ENCODE measurements around the gene CD47. TPM values are rescaled to one million over a fixed set of nuclear protein-coding genes. Genes with fewer than 3 reads are reported as not detected.

Gene CD47
- total RNA-seq, 1 donor from 2014 or later = 60.0 TPM

GRCh38 chr3:108022256-108023150 lies 68.3 kb downstream of the CD47 start:
- DNase-seq (ENCODE audit: low read depth) (no peak), FAIRE-seq (peak; percentile 72)
- TF ChIP-seq, protein P1, sequence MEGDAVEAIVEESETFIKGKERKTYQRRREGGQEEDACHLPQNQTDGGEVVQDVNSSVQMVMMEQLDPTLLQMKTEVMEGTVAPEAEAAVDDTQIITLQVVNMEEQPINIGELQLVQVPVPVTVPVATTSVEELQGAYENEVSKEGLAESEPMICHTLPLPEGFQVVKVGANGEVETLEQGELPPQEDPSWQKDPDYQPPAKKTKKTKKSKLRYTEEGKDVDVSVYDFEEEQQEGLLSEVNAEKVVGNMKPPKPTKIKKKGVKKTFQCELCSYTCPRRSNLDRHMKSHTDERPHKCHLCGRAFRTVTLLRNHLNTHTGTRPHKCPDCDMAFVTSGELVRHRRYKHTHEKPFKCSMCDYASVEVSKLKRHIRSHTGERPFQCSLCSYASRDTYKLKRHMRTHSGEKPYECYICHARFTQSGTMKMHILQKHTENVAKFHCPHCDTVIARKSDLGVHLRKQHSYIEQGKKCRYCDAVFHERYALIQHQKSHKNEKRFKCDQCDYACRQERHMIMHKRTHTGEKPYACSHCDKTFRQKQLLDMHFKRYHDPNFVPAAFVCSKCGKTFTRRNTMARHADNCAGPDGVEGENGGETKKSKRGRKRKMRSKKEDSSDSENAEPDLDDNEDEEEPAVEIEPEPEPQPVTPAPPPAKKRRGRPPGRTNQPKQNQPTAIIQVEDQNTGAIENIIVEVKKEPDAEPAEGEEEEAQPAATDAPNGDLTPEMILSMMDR (IDR thresholded peaks at IDR 0.05; ENCODE audit: insufficient read depth, low read length, severe bottlenecking) = no peak
- Histone ChIP-seq H3K4me3 (ENCODE audit: low read depth, low read length) (no peak overlapping the region), H3K36me3 (ENCODE audit: control insufficient read depth, insufficient read depth, low read length) (no peaks in the 10 kb centered on the region), H3K27me3 (ENCODE audit: control insufficient read depth, insufficient read depth, low read length) (no peaks in the 10 kb centered on the region)

GRCh38 chr3:108021533-108021932 lies 69.3 kb downstream of the CD47 start:
- FAIRE-seq = no peak
- Histone ChIP-seq H3K4me3 (ENCODE audit: low read depth, low read length) (no peak overlapping the region), H3K27me3 (ENCODE audit: control insufficient read depth, insufficient read depth, low read length) (no peaks in the 10 kb centered on the region), H3K36me3 (ENCODE audit: control insufficient read depth, insufficient read depth, low read length) (no peaks in the 10 kb centered on the region)
- TF ChIP-seq, protein P1 (IDR thresholded peaks at IDR 0.05; ENCODE audit: insufficient read depth, low read length, severe bottlenecking) = no peak
- no peak for DNase-seq (ENCODE audit: low read depth)

DNA sequence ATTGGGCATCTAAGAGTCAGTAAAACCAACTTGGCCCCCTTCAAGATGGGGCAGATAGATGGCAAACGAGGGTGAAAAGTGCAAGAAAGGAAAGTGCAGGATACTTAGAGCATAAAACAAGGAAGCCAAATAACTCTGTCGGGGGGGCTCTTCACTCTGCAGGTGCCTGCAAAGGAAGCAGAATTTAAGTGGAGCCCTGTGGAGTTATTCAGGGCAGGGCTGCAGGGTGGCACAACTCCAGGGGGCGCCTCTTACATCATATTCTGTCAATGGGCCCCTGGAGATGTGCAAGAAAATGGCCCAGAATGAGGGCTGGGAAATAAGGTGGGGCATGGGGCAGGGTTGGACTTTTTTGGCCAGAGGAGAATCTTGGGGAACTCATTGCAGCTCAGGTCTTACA lies 69.7 kb downstream of the CD47 start:
- no peak overlapping the region for H3K4me3 ChIP-seq (ENCODE audit: low read depth, low read length)
- FAIRE-seq (no peak), DNase-seq (ENCODE audit: low read depth) (no peak)
- H3K27me3 ChIP-seq (ENCODE audit: control insufficient read depth, insufficient read depth, low read length) = no peaks in the 10 kb centered on the region
- TF ChIP-seq, protein P1 (IDR thresholded peaks at IDR 0.05; ENCODE audit: insufficient read depth, low read length, severe bottlenecking) = no peak
- H3K36me3 ChIP-seq (ENCODE audit: control insufficient read depth, insufficient read depth, low read length) = no peaks in the 10 kb centered on the region

- no peak for DNase-seq (ENCODE audit: low read depth)
- Histone ChIP-seq H3K4me3 (ENCODE audit: low read depth, low read length) (no peak overlapping the region), H3K27me3 (ENCODE audit: control insufficient read depth, insufficient read depth, low read length) (no peaks in the 10 kb centered on the region), H3K36me3 (ENCODE audit: control insufficient read depth, insufficient read depth, low read length) (no peaks in the 10 kb centered on the region)
- TF ChIP-seq, protein P1 (IDR thresholded peaks at IDR 0.05; ENCODE audit: insufficient read depth, low read length, severe bottlenecking) = no peak
- FAIRE-seq = no peak
Measured at GRCh38 chr3:108018552-108018951, 72.3 kb downstream of the CD47 start.

DNA sequence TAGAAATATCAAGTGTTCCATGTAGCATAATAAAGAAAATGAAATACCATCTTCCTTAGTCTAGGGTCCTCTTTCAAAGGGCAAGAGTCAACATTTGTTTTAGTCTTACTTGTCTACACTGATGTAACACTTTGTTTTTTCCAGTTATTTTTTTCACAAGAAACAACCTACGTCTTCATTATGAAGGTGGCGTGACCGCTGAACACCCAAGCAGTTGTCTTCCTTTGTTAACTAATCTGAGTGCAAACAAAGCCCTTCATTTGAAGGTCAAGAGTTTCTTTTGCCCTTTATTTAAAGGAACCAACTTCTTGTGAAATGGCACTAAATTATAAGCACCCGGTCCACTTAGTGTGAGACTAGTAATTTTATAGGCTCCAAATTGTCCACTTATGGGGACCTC lies 73.2 kb downstream of the CD47 start:
- no peaks in the 10 kb centered on the region for H3K27me3 ChIP-seq (ENCODE audit: control insufficient read depth, insufficient read depth, low read length)
- FAIRE-seq (no peak), DNase-seq (ENCODE audit: low read depth) (no peak)
- H3K36me3 ChIP-seq (ENCODE audit: control insufficient read depth, insufficient read depth, low read length) = no peaks in the 10 kb centered on the region
- no peak overlapping the region for H3K4me3 ChIP-seq (ENCODE audit: low read depth, low read length)
- TF ChIP-seq, protein P1 (IDR thresholded peaks at IDR 0.05; ENCODE audit: insufficient read depth, low read length, severe bottlenecking) = no peak
